C4-2B (cell line): ENCODE data around the gene GLB1L2.
"Not testable (repeated sequence)": the region's sequence is repeated elsewhere in the genome, so short reads cannot be mapped to it uniquely, and the experiment has no call there.

Experiments used
- H3K27ac ChIP-seq: fragments of 450-650 bp; 2 replicates; pipeline ENCODE4 v1.5.1; 2017
- CTCF ChIP-seq: fragments of 450-650 bp; conservative IDR thresholded peaks from 2 replicates; pipeline ENCODE4 v1.5.1; 2017; ENCODE audit warnings: mild to moderate bottlenecking
- ZFX ChIP-seq: fragments of 450-650 bp; IDR thresholded peaks from 2 replicates; pipeline ENCODE4 v1.6.1; 2017

GLB1L2 gene, protein sequence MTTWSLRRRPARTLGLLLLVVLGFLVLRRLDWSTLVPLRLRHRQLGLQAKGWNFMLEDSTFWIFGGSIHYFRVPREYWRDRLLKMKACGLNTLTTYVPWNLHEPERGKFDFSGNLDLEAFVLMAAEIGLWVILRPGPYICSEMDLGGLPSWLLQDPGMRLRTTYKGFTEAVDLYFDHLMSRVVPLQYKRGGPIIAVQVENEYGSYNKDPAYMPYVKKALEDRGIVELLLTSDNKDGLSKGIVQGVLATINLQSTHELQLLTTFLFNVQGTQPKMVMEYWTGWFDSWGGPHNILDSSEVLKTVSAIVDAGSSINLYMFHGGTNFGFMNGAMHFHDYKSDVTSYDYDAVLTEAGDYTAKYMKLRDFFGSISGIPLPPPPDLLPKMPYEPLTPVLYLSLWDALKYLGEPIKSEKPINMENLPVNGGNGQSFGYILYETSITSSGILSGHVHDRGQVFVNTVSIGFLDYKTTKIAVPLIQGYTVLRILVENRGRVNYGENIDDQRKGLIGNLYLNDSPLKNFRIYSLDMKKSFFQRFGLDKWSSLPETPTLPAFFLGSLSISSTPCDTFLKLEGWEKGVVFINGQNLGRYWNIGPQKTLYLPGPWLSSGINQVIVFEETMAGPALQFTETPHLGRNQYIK

DNA sequence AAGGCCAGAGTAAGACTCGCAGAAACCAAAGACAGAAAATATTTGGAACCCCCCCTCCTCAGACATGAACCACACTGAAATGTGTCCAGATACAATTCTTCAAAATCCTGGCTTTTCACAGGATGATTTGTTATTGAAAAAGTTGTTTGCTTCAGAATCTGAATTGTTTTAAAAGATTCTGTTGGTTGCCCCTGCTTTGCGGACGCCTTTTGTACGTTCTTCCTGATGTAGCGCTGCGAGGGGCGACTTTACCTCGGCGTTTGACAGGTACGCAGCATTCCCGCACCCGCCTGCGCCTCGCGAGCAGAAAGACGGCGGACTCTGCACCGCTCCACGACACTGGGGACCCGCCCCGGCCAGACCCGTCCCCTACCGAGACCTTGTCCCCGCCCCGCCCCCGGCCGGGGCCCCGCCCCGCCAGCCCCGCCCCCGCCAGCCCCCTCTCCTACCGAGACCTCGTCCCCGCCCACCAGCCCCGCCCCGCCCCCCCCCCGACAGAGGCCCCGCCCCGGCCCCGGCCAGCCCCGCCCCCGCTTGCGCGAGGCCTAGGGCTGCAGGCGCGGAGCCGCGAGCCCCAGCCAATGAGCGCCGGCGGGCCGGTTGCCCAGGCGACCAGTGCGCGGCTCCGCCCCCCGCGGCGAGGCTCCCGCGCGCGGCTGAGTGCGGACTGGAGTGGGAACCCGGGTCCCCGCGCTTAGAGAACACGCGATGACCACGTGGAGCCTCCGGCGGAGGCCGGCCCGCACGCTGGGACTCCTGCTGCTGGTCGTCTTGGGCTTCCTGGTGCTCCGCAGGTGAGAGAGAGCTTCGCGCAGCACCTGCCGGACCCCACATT lies at the start of gene GLB1L2:
TSS of gene GLB1L2 (plus strand) at position 635 of the 835 bp plus-strand sequence. CDS start at position 709, 74 bp downstream.
- peak within 1 kb of the TSS; percentile 64 for H3K27ac ChIP-seq

GRCh38 chr11:134282121-134283045 lies 49.4 kb upstream of the GLB1L2 start:
- TF ChIP-seq ZFX: no peak
- TF ChIP-seq CTCF: no peak

More for the DNA sequence above, at the start of gene GLB1L2:
- TF ChIP-seq CTCF: no peak
- TF ChIP-seq ZFX: no peak; the same call in 1 of the 2 replicates

DNA sequence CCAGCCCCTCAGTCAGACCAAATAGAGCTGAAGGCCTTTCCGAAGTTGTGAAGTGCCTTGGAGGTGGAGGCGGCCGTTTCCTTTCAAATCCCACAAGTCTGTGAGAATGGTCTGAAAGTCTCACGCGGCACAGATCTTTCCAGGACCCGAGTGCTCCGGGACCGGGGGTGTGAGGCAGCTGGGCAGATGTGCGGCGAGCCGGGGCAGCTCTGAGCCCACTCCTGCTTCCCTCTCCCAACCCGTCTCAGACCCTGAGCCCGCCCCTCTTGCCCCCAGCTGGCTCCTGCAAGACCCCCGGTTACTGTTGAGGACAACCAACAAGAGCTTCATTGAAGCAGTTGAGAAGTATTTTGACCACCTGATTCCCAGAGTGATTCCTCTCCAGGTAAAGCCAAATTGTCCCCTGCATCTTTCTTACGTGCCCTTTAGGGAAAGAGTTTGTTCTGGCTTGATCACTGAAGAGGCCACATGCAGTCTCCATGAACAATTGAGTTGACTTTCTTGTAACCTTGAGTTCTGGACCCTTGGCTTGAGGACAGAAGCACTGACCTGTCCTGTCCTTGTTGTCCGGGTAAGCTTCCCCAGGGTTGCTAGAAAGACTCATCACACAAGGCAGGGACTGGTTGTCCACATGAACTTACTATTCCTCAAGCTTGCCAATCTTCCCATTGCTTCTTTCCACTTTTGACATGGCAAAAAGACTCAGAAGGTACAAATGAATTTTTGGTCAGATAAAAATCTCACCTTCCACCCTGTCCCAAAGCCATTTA lies 48.1 kb upstream of the GLB1L2 start:
- TF ChIP-seq CTCF: no peak
- TF ChIP-seq ZFX: no peak
- peak overlapping the region; percentile 34; the same call in 1 of the 2 replicates for H3K27ac ChIP-seq

More at GRCh38 chr11:134282121-134283045, 49.4 kb upstream of the GLB1L2 start:
- peak overlapping the region; percentile 34 for H3K27ac ChIP-seq

- not testable (repeated sequence) for H3K27ac ChIP-seq
Observed at GRCh38 chr11:134284349-134284748, 47.4 kb upstream of the GLB1L2 start.

GRCh38 chr11:134287561-134287960 lies 44.2 kb upstream of the GLB1L2 start:
- TF ChIP-seq ZFX (no peak), CTCF (no peak)
- H3K27ac ChIP-seq: no peak overlapping the region

DNA sequence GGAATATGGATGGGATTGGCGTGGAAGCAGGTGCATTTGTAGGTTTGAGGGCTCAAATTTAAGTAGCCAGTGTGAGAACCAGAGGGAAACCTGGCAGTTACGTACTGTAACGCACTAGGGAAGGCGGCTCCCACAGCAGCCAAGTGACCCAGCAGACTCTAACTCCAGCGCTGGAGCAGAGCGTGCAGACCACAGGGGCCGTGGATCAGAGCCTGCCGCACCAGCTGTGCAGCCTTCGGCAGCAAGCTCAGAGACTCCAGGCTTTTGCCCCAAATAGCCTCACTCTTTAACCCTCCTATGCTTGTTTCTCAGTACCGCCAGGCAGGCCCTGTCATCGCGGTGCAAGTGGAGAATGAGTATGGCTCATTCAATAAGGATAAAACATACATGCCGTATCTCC lies 43.3 kb upstream of the GLB1L2 start:
- no peak overlapping the region for H3K27ac ChIP-seq

More for the DNA sequence above, 43.3 kb upstream of the GLB1L2 start:
- TF ChIP-seq CTCF (no peak), ZFX (no peak)
